K562 (cell line): ENCODE data around the gene SHISA5. TPM values are rescaled to one million over a fixed set of nuclear protein-coding genes. Genes with fewer than 3 reads are reported as not detected.

Experiments used
- ATAC-seq: fragments of 200-7000 bp; cut with Tn5 transposase; 3 replicates; pipeline ENCODE4 v1.9.1; 2020; ENCODE audit warnings: moderate library complexity
- BruUV-seq: library from RNA; stranded (reverse); fragments of 400-500 nt; replicated peaks from 2 replicates; lab custom pipeline; 2021; lab: Mats Ljungman, UMichigan
- CTCF ChIA-PET: fragments of 300-600 bp; formaldehyde crosslinking; extraction: SDS; loops from one replicate; lab custom pipeline; 2021; ENCODE audit warnings: low intra/inter-chr PET ratio; lab: Yijun Ruan, JAX
- POLR2A ChIA-PET: fragments of 300-600, 350-650 bp; sonication (Branson Sonifier 250); formaldehyde crosslinking; extraction: SDS; loops from one replicate; lab custom pipeline; 2021; ENCODE audit warnings: antibody characterized with exemption, inconsistent platforms; lab: Yijun Ruan, JAX
- DNase-seq, 4 experiments: peaks; one replicate each; pipeline versions ENCODE4 v3.0.0 to v3.0.0-alpha.2; 2011 to 2018; ENCODE audit warnings: low spot score in 3 of 4, mixed read lengths in 3 of 4; ENCODE audit errors: extremely low read depth in 1 of 4
- FAIRE-seq: peaks from 2 replicates; lab custom pipeline; 2011; peaks lifted over from hg19 to GRCh38; lab: Jason Lieb, UNC
- H2AFZ ChIP-seq: 2 replicates; pipeline ENCODE4 v1.6.0; 2011; ENCODE audit warnings: low read depth, low read length, control low read depth, inconsistent platforms
- H3K27ac ChIP-seq: fragments of 200-600 bp; 3 replicates; pipeline ENCODE4 v1.8.0; 2011; ENCODE audit warnings: low read depth, mild to moderate bottlenecking, control low read depth, inconsistent platforms, low read length, moderate library complexity, mixed read lengths; ENCODE audit errors: extremely low read depth
- H3K27me3 ChIP-seq, 2 experiments: fragments of 300-600 bp in 1 of 2; 2 replicates in 1 of 2; 3 replicates in 1 of 2; pipeline versions ENCODE4 v1.6.0 to v1.8.0; 2011; ENCODE audit warnings: inconsistent platforms in 2 of 2, low read length in 2 of 2, mild to moderate bottlenecking in 1 of 2, mixed read lengths in 1 of 2, moderate library complexity in 1 of 2; ENCODE audit not compliant: control insufficient read depth in 2 of 2, insufficient read depth in 2 of 2
- H3K36me3 ChIP-seq: fragments of 300-600 bp; 3 replicates; pipeline ENCODE4 v1.8.0; 2011; ENCODE audit warnings: mild to moderate bottlenecking, low read length, inconsistent platforms; ENCODE audit not compliant: control insufficient read depth, insufficient read depth
- H3K4me1 ChIP-seq, 2 experiments: fragments of 200-600 bp in 1 of 2; replicated peaks in 1 of 2; 2 replicates in 1 of 2; 3 replicates in 1 of 2; pipeline versions ENCODE4 v1.5.1 to v1.8.0; 2011; ENCODE audit warnings: inconsistent platforms in 2 of 2, low read length in 2 of 2, mild to moderate bottlenecking in 1 of 2, mixed read lengths in 1 of 2, moderate library complexity in 1 of 2; ENCODE audit not compliant: control insufficient read depth in 2 of 2, insufficient read depth in 2 of 2
- H3K4me2 ChIP-seq: 2 replicates; pipeline ENCODE4 v1.6.1; 2011; ENCODE audit warnings: low read length, control low read depth, inconsistent platforms, mixed read lengths; ENCODE audit not compliant: insufficient read depth
- H3K4me3 ChIP-seq: fragments of 200-600 bp; sonication (generic), shearing (Covaris generic); 2 replicates; pipeline ENCODE4 v1.5.1; 2016; ENCODE audit warnings: control low read depth, inconsistent platforms
- H3K79me2 ChIP-seq: fragments of 200-600 bp; 3 replicates; pipeline ENCODE4 v1.8.0; 2011; ENCODE audit warnings: low read length, inconsistent platforms; ENCODE audit not compliant: control insufficient read depth, insufficient read depth
- H3K9ac ChIP-seq, 2 experiments: 2 replicates each; pipeline versions ENCODE4 v1.6.0 to v1.6.1; 2011; ENCODE audit warnings: low read depth in 2 of 2, low read length in 2 of 2, control low read depth in 1 of 2, inconsistent platforms in 1 of 2, mild to moderate bottlenecking in 1 of 2, mixed read lengths in 1 of 2; ENCODE audit not compliant: insufficient read depth in 1 of 2
- H3K9me1 ChIP-seq: one replicate; pipeline ENCODE4 v1.6.0; 2011; ENCODE audit warnings: inconsistent platforms, mild to moderate bottlenecking, low read length, moderate library complexity; ENCODE audit not compliant: control insufficient read depth, insufficient read depth
- H3K9me3 ChIP-seq: replicated peaks from 2 replicates; pipeline ENCODE4 v1.5.1; 2011; ENCODE audit warnings: low read depth, low read length, inconsistent platforms; ENCODE audit not compliant: control insufficient read depth, insufficient read depth
- H4K20me1 ChIP-seq: replicated peaks from 2 replicates; pipeline ENCODE4 v1.6.1; 2011; ENCODE audit warnings: low read length, inconsistent platforms, mixed read lengths; ENCODE audit not compliant: control insufficient read depth, insufficient read depth
- ETS2 ChIP-seq: IDR thresholded peaks from 2 replicates; pipeline ENCODE4 v1.6.1; 2016; ENCODE audit warnings: borderline replicate concordance, missing genetic modification characterization, mild to moderate bottlenecking, moderate library complexity, missing compliant biosample characterization; ENCODE audit not compliant: poor library complexity, severe bottlenecking
- GATAD2A ChIP-seq: fragments of 450-650 bp; IDR thresholded peaks from 2 replicates; pipeline ENCODE4 v1.6.1; 2017
- POLR2AphosphoS5 ChIP-seq: IDR thresholded peaks from 2 replicates; pipeline ENCODE4 v1.6.1; 2011; ENCODE audit warnings: mild to moderate bottlenecking, low read depth, low read length, moderate library complexity; ENCODE audit not compliant: control insufficient read depth, insufficient read depth
- RBM15 ChIP-seq: fragments of 200-400 bp; formaldehyde crosslinking; IDR thresholded peaks from 2 replicates; pipeline ENCODE4 v1.6.1; 2018; ENCODE audit warnings: mild to moderate bottlenecking, low read length, moderate library complexity; ENCODE audit not compliant: insufficient read depth
- RBM17 ChIP-seq: fragments of 200-400 bp; formaldehyde crosslinking; IDR thresholded peaks from 2 replicates; pipeline ENCODE4 v1.6.1; 2017; ENCODE audit warnings: low read depth, mild to moderate bottlenecking, low read length, borderline replicate concordance
- RBM39 ChIP-seq: fragments of 200-400 bp; formaldehyde crosslinking; optimal IDR thresholded peaks from 2 replicates; pipeline ENCODE3; 2018; ENCODE audit warnings: low read depth, low read length
- SIN3B ChIP-seq: fragments of 450-650 bp; IDR thresholded peaks from 2 replicates; pipeline ENCODE4 v1.6.1; 2017; ENCODE audit warnings: low read depth, mild to moderate bottlenecking, moderate library complexity
- SMAD4 ChIP-seq: fragments of 250-450 bp; sonication (Bioruptor Pico); conservative IDR thresholded peaks from 2 replicates; pipeline ENCODE4 v1.8.0; 2021; ENCODE audit warnings: inconsistent platforms, mild to moderate bottlenecking, moderate library complexity
- THRB ChIP-seq: fragments of 450-650 bp; formaldehyde crosslinking; conservative IDR thresholded peaks from 2 replicates; pipeline ENCODE4 v1.4.0; 2022; ENCODE audit warnings: mild to moderate bottlenecking, missing genetic modification characterization
- ZNF282 ChIP-seq: sonication (generic); formaldehyde crosslinking; IDR thresholded peaks from 2 replicates; pipeline ENCODE4 v1.8.1; 2023; ENCODE audit warnings: missing genetic modification reagents
- ZNF398 ChIP-seq: fragments of 250-450 bp; sonication (Bioruptor Pico); IDR thresholded peaks from 2 replicates; pipeline ENCODE4 v1.8.0; 2021; ENCODE audit warnings: moderate library complexity, mild to moderate bottlenecking, inconsistent platforms
- ZNF561 ChIP-seq: fragments of 450-650 bp; formaldehyde crosslinking; conservative IDR thresholded peaks from 2 replicates; pipeline ENCODE4 v1.4.0; 2020; ENCODE audit warnings: mild to moderate bottlenecking, moderate library complexity
- ZNF764 ChIP-seq: fragments of 250-450 bp; sonication (Bioruptor Pico); IDR thresholded peaks from 2 replicates; pipeline ENCODE4 v1.4.0; 2020; ENCODE audit warnings: low read depth, mild to moderate bottlenecking, moderate library complexity
- ZSCAN32 ChIP-seq: fragments of 450-650 bp; formaldehyde crosslinking; IDR thresholded peaks from 2 replicates; pipeline ENCODE4 v1.4.0; 2020; ENCODE audit warnings: mild to moderate bottlenecking, moderate library complexity
- WGBS: fragments of 100-300 bp; shearing (Covaris generic); methylation state at CpG from one replicate; pipeline ENCODE4 v1.1.6; 2016; ENCODE audit warnings: low coverage, mixed read lengths; ENCODE audit not compliant: insufficient coverage; ENCODE audit errors: missing lambda C conversion rate; 5-methylcytosine and 5-hydroxymethylcytosine counted together
- in situ Hi-C: fragments of 300-500 bp; cut with MboI; formaldehyde crosslinking; loops from 4 replicates; pipeline ENCODE4 v1.15.0; 2018; ENCODE audit warnings: inconsistent platforms, mixed read lengths
- intact Hi-C: fragments of 100-400 bp; cut with micrococcal nuclease; formaldehyde crosslinking; loops from 2 replicates; pipeline ENCODE4 v1.14.2; 2022
- polyA plus RNA-seq, 8 experiments: library from polyadenylated mRNA; depleted of rRNA in 4 of 8; stranded (reverse) in 5 of 8; unstranded in 3 of 8; fragments of >200 nt; fragmentation: Nextera tagmentation in 2 of 8; fragmentation: Illumina TruSeq in 1 of 8; extraction: Ambion mirVana in 2 of 8; extraction: Trizol in 1 of 8; gene quantifications; 2 replicates each; pipeline versions ENCODE4 v1.2.1 to v1.2.3, GENCODE V29; 2011 to 2014; ENCODE audit warnings: inconsistent platforms in 1 of 8, missing spikeins in 1 of 8
- total RNA-seq, 7 experiments: library from RNA; depleted of rRNA in 6 of 7; stranded (reverse); fragments of >200 nt in 6 of 7; fragmentation: Illumina TruSeq in 2 of 7; extraction: Trizol in 2 of 7; gene quantifications; 2 replicates each; pipeline versions ENCODE4 v1.2.1 to v1.2.3, GENCODE V29; 2011 to 2021; ENCODE audit warnings: low replicate concordance in 1 of 7

SHISA5 gene
- total and polyA plus RNA-seq, 9 of the 15 experiments (the other 6 are each of a cell fraction or from before 2014, with no cell fraction given): 8.4 to 85.8 (median 56.1) TPM

DNA sequence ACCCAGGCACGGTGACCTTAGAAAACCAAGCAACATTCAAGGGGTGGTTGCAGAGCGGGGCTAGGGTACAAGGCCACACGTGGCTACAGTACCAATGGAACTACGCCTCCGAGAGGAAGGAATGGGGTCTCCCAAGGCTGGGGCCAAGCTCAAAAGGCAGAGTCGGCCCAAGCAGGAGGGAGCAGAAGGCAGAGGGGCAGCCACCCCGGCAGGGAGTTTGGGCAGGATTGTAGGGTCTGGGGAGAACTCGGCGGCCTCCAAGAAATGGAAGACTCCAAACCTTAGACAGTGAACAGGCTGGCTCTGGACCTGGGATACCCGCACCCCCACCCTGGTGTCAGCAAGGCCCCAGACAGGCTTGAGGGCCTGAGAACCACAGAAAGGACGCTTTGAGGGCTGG lies 28.8 kb downstream of the SHISA5 start:
- TF ChIP-seq POLR2AphosphoS5 (no peak), RBM15 (no peak), THRB (CRISPR knock-in tag) (no peak), RBM17 (no peak), ZNF282 (no peak), ZNF561 (CRISPR knock-in tag) (no peak), GATAD2A (no peak), ETS2 (tag) (no peak), ZNF764 (CRISPR knock-in tag) (no peak), ZNF398 (CRISPR knock-in tag) (no peak), SMAD4 (CRISPR knock-in tag) (no peak), ZSCAN32 (CRISPR knock-in tag) (no peak), RBM39 (no peak), SIN3B (no peak)
- FAIRE-seq (no peak), DNase-seq (no peak), ATAC-seq (no peak)
- Histone ChIP-seq H3K27me3 (no peaks in the 10 kb centered on the region), H3K9me1 (no peaks in the 10 kb centered on the region), H3K79me2 (peaks cover 21% of the 10 kb centered on the region), H3K9ac (peak overlapping the region in 1 of 2 experiments; percentile 28; a peak in 1 of 4 replicates), H2AFZ (no peak overlapping the region), H3K4me3 (no peak overlapping the region), H3K4me1 (peaks cover 5 to 27% of the 10 kb centered on the region in 2 experiments; a peak in 4 of 5 replicates), H3K4me2 (no peak overlapping the region), H3K27ac (no peak overlapping the region), H3K36me3 (no peaks in the 10 kb centered on the region), H4K20me1 (no peaks in the 10 kb centered on the region), H3K9me3 (no peaks in the 10 kb centered on the region)
- POLR2A ChIA-PET: interaction anchor here (2.5 kb wide), 1 partner anchor 74 kb away, joined by 6 read pairs; no protein-coding TSS in a partner anchor
- BruUV-seq: no TSS peak
- 76% methylated on average over 10 of the region's 11 CpGs for WGBS
- in situ Hi-C loops: no loop called here
- intact Hi-C loops: no loop called here
- CTCF ChIA-PET: no interaction called here
